Bronchial epithelial cell (primary cell): ENCODE results near the gene UPP1. TPM values are rescaled to one million over a fixed set of nuclear protein-coding genes. Genes with fewer than 3 reads are reported as not detected.

Experiments used
- DNase-seq: peaks from one replicate; pipeline ENCODE4 v3.0.0-alpha.2; 2010; ENCODE audit warnings: low read depth
- FAIRE-seq: peaks from 2 replicates; lab custom pipeline; 2011; peaks lifted over from hg19 to GRCh38; lab: Jason Lieb, UNC
- H3K27me3 ChIP-seq: 2 replicates; pipeline ENCODE4 v1.5.1; 2011; ENCODE audit warnings: low read length; ENCODE audit not compliant: control insufficient read depth, insufficient read depth
- H3K36me3 ChIP-seq: 2 replicates; pipeline ENCODE4 v1.5.1; 2011; ENCODE audit warnings: low read length; ENCODE audit not compliant: control insufficient read depth, insufficient read depth
- H3K4me3 ChIP-seq: 2 replicates; pipeline ENCODE4 v1.5.1; 2011; ENCODE audit warnings: mild to moderate bottlenecking, low read depth, low read length, control low read depth
- total RNA-seq: library from RNA; depleted of rRNA; stranded (reverse); fragments of >200 nt; gene quantifications from 2 replicates; pipeline ENCODE4 v1.2.1, GENCODE V29; 2014
- TF ChIP-seq, protein P1 (sequence below): IDR thresholded peaks from 2 replicates; pipeline ENCODE4 v1.5.1; 2011; ENCODE audit warnings: mild to moderate bottlenecking, moderate library complexity, low read length, control low read depth, inconsistent platforms; ENCODE audit not compliant: insufficient read depth, severe bottlenecking

Gene UPP1
- total RNA-seq, 1 donor from 2014 or later = 762 TPM

DNA sequence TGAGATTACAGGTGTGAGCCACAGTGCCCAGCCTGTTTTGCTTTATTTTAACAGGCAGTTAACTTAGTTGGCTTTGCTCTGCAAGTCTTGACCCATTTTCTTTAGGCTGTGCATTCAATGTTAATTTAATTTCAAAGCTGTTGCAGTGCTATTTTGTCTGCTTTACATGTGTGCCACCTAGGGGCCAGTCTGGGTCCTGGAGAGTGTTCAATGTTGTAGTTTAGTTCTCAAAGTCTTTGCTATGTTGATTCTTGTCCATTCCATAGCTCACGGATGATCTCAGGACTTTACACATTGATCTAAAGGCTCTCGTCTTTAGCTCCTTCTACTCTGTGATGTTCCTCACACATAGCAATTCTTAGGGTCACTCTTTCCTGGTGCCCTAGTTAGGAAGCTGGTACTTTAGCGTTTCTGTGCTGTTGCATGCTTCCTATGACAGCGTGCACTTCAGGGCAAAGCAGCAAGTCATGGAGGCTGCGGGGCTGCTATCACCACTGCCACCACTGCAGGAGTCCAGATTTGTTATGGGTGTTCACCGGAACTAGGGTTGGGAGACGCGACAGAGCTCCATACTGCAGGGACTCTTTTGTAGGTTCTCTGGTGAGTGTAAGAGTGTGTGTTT lies 65.8 kb downstream of the UPP1 start:
- TF ChIP-seq, protein P1, sequence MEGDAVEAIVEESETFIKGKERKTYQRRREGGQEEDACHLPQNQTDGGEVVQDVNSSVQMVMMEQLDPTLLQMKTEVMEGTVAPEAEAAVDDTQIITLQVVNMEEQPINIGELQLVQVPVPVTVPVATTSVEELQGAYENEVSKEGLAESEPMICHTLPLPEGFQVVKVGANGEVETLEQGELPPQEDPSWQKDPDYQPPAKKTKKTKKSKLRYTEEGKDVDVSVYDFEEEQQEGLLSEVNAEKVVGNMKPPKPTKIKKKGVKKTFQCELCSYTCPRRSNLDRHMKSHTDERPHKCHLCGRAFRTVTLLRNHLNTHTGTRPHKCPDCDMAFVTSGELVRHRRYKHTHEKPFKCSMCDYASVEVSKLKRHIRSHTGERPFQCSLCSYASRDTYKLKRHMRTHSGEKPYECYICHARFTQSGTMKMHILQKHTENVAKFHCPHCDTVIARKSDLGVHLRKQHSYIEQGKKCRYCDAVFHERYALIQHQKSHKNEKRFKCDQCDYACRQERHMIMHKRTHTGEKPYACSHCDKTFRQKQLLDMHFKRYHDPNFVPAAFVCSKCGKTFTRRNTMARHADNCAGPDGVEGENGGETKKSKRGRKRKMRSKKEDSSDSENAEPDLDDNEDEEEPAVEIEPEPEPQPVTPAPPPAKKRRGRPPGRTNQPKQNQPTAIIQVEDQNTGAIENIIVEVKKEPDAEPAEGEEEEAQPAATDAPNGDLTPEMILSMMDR = peak; percentile 82
- FAIRE-seq (peak; percentile 75), DNase-seq (peak; percentile 56)
- H3K4me3 ChIP-seq = no peak overlapping the region
- no peaks in the 10 kb centered on the region for H3K36me3 ChIP-seq
- no peaks in the 10 kb centered on the region for H3K27me3 ChIP-seq

Other genes with a start within 250 kb of the UPP1 start
- under 0.01 and 0.26 TPM in 2 replicates for gene PKD1L1, start 140.8 kb upstream of the UPP1 start, total RNA-seq
- gene HUS1, start 109.7 kb upstream of the UPP1 start, total RNA-seq = 19.5 and 19.7 TPM in 2 replicates
- 0.51 and 0.79 TPM in 2 replicates for gene SUN3, start 60.2 kb upstream of the UPP1 start, total RNA-seq
- 0.53 and 2.4 TPM in 2 replicates for gene C7orf57, start 53.7 kb upstream of the UPP1 start, total RNA-seq
- 0.79 and 1.2 TPM in 2 replicates for gene ABCA13, start 82.2 kb downstream of the UPP1 start, total RNA-seq